Cardiac ventricle fibroblast (primary cell): ENCODE results near the gene TRPM5. TPM values are rescaled to one million over a fixed set of nuclear protein-coding genes. Genes with fewer than 3 reads are reported as not detected.

ENCODE experiments used
- total RNA-seq: library from RNA; depleted of rRNA; stranded (reverse); fragments of >200 nt; gene quantifications from 2 replicates; pipeline ENCODE4 v1.2.3, GENCODE V29; 2015

Gene TRPM5, protein sequence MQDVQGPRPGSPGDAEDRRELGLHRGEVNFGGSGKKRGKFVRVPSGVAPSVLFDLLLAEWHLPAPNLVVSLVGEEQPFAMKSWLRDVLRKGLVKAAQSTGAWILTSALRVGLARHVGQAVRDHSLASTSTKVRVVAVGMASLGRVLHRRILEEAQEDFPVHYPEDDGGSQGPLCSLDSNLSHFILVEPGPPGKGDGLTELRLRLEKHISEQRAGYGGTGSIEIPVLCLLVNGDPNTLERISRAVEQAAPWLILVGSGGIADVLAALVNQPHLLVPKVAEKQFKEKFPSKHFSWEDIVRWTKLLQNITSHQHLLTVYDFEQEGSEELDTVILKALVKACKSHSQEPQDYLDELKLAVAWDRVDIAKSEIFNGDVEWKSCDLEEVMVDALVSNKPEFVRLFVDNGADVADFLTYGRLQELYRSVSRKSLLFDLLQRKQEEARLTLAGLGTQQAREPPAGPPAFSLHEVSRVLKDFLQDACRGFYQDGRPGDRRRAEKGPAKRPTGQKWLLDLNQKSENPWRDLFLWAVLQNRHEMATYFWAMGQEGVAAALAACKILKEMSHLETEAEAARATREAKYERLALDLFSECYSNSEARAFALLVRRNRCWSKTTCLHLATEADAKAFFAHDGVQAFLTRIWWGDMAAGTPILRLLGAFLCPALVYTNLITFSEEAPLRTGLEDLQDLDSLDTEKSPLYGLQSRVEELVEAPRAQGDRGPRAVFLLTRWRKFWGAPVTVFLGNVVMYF (N-terminal part only)
- not detected in 2 replicates for total RNA-seq

GRCh38 chr11:2443881-2444820 is at the start of gene TRPM5:
TRPM5 (minus strand) TSS chr11:2444514; CDS start chr11:2423036, 21,478 bp downstream.

DNA sequence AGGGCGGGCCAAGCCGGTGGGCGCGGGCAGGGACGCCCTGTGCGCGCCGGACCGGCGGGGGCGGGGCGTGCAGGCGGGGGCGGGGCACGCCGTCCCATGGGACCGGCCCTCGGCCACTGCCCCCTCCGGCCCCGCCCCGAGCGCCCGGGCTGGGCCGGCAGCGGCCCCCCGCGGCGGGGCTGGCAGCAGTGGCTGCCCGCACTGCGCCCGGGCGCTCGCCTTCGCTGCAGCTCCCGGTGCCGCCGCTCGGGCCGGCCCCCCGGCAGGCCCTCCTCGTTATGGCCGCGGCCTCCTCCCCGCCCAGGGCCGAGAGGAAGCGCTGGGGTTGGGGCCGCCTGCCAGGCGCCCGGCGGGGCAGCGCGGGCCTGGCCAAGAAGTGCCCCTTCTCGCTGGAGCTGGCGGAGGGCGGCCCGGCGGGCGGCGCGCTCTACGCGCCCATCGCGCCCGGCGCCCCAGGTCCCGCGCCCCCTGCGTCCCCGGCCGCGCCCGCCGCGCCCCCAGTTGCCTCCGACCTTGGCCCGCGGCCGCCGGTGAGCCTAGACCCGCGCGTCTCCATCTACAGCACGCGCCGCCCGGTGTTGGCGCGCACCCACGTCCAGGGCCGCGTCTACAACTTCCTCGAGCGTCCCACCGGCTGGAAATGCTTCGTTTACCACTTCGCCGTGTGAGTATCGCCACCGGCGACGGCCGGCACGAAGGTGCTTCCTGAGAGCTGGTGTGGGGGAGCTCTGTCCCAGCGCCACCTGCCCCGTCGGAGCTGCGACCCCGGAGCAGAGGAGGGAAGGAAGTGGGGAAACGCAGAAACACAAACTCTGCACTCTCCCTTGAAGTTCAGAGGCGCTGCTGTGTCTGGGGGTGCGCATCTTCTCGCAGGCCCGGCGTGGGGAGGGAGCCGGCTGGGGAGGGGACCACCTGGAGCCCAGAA is 769 bp upstream of the TRPM5 start, which contains the start of gene KCNQ1:
Gene KCNQ1, plus strand, starts transcription at position 188 of the 925 bp plus-strand sequence. Its CDS starts 91 bp downstream, at position 279.

GRCh38 chr11:2400069-2400761 is 44.1 kb downstream of the TRPM5 start, which contains the start of gene TSSC4:
TSSC4 (plus strand) TSS chr11:2400750; CDS start chr11:2402634, 1,884 bp downstream.

Other genes with a start within 250 kb of the TRPM5 start
- not detected in 2 replicates for gene ASCL2, start 173.9 kb downstream of the TRPM5 start, total RNA-seq
- gene C11orf21, start 142.6 kb downstream of the TRPM5 start, total RNA-seq: not detected in 2 replicates
- not detected in 2 replicates for gene TSPAN32, start 142.5 kb downstream of the TRPM5 start, total RNA-seq
- 644 and 702 TPM in 2 replicates for gene CD81, start 67.2 kb downstream of the TRPM5 start, total RNA-seq
- 28.1 and 36.1 TPM in 2 replicates for gene TSSC4, start 43.8 kb downstream of the TRPM5 start, total RNA-seq
- gene KCNQ1, start 494 bp upstream of the TRPM5 start, total RNA-seq: 0.10 and 0.25 TPM in 2 replicates